ENCODE measurements around the gene DPM2. TPM values are rescaled to one million over a fixed set of nuclear protein-coding genes. Genes with fewer than 3 reads are reported as not detected.

Gene DPM2
- total RNA-seq, 1 donor from 2014 or later: 36.8 TPM

DNA sequence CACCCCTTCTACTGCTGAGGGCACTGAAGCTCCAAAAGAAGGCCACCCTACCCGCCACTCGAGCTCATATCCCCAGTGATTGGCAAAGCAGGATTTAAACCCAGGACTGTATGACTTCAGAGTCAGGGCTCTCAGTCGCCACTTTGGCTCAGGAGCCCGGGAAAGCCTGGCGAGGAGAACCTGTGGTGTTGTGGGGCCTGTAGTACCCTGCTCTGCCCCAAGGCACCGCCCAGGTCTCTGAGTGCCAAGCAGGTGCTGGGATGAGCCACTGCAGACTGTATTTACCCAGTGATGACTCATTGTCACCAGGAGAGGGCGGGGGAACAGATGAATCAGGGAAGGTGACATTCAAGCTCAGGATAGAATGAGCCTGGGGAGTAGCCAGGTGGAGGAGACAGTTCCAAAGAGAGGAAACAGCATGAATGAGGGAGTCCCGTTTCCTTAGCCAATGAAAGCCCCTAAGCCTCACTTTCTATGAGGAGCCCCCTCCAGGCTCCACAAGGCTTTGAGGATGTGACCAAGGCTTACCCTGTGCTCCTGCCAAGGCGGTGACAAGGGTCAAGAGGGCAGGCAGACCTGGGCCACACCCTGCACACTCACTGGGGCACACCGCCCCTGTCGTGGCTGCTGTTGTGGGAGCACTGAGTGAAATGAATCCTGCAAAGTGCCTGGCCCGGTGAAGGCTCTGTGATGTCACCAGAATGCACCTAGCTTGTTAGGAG, 17.8 kb upstream of the DPM2 start:
- DNase-seq (ENCODE audit: low spot score in 2 of 2, unreplicated experiment in 2 of 2): no peak
- H3K4me3 Mint-ChIP-seq: no peak overlapping the region
- H3K9me3 Mint-ChIP-seq: peaks cover 7% of the 10 kb centered on the region
- TF ChIP-seq CTCF (IDR thresholded peaks at IDR 0.05; ENCODE audit: unreplicated experiment): no peak
- H3K27me3 Mint-ChIP-seq (ENCODE audit: low read depth): no peaks in the 10 kb centered on the region
- H3K4me1 Mint-ChIP-seq: peaks cover 20% of the 10 kb centered on the region
- H3K36me3 Mint-ChIP-seq: peaks cover 8% of the 10 kb centered on the region
- H3K27ac Mint-ChIP-seq: peak overlapping the region; percentile 75

- TF ChIP-seq CTCF (IDR thresholded peaks at IDR 0.05; ENCODE audit: unreplicated experiment): no peak
- DNase-seq (ENCODE audit: low spot score in 2 of 2, unreplicated experiment in 2 of 2): no peak
- H3K4me1 Mint-ChIP-seq: peaks cover 18% of the 10 kb centered on the region
- no peaks in the 10 kb centered on the region for H3K27me3 Mint-ChIP-seq (ENCODE audit: low read depth)
- peaks cover 7% of the 10 kb centered on the region for H3K9me3 Mint-ChIP-seq
- peaks cover 8% of the 10 kb centered on the region for H3K36me3 Mint-ChIP-seq
- no peak overlapping the region for H3K27ac Mint-ChIP-seq
- no peak overlapping the region for H3K4me3 Mint-ChIP-seq
Measured at GRCh38 chr9:127954831-127955293, 17.2 kb upstream of the DPM2 start.

DNA sequence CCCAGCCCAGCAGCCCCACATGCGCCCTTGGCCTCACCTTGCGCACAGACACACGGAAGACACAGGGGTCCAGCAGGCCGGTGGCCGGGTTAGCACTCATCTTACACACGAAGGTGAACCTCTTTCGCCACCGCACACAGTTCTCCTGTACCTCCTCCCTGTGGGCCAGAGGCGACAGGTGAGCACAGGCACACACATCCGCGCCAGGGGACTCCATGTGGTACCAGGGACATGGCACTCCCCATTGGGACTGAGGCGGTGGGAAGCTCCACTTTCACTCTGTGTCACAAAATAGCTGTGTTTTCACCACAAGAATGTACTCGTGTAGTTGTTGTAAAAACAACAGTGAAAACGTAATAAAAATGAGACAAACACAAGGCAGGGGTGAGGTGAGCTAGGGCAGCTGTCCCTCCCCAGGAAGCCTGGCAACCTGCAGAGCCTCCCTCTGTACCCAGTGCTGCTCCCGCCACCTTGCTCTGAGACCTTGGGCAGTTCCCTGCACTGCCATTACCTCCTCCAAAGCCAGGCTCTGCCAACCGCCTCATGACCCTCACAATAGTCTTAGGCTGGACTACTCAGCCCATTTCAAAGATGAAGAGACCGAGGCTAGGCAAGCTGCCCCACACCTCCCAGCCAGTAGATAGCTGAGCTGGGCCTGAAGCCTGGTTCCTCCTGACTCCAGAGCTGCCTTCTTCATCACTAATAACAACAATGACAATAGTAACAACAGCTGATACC, 16.3 kb upstream of the DPM2 start:
- no peak overlapping the region for H3K4me3 Mint-ChIP-seq
- peaks cover 14% of the 10 kb centered on the region for H3K4me1 Mint-ChIP-seq
- no peaks in the 10 kb centered on the region for H3K27me3 Mint-ChIP-seq (ENCODE audit: low read depth)
- H3K36me3 Mint-ChIP-seq: peaks cover 8% of the 10 kb centered on the region
- no peak for DNase-seq (ENCODE audit: low spot score in 2 of 2, unreplicated experiment in 2 of 2)
- TF ChIP-seq CTCF (IDR thresholded peaks at IDR 0.05; ENCODE audit: unreplicated experiment): no peak
- peaks cover 7% of the 10 kb centered on the region for H3K9me3 Mint-ChIP-seq
- no peak overlapping the region for H3K27ac Mint-ChIP-seq

GRCh38 chr9:127953154-127953553, 15.5 kb upstream of the DPM2 start:
- no peak overlapping the region for H3K27ac Mint-ChIP-seq
- H3K9me3 Mint-ChIP-seq: peaks cover 4% of the 10 kb centered on the region
- no peak for TF ChIP-seq CTCF (IDR thresholded peaks at IDR 0.05; ENCODE audit: unreplicated experiment)

GRCh38 chr9:127950513-127951289, 13.0 kb upstream of the DPM2 start:
- H3K4me1 Mint-ChIP-seq: peaks cover 14% of the 10 kb centered on the region
- TF ChIP-seq CTCF (IDR thresholded peaks at IDR 0.05; ENCODE audit: unreplicated experiment): no peak
- no peak for DNase-seq (ENCODE audit: low spot score in 2 of 2, unreplicated experiment in 2 of 2)

More at GRCh38 chr9:127953154-127953553, 15.5 kb upstream of the DPM2 start:
- Mint-ChIP-seq H3K4me1 (peaks cover 14% of the 10 kb centered on the region), H3K36me3 (peaks cover 5% of the 10 kb centered on the region), H3K4me3 (no peak overlapping the region), H3K27me3 (ENCODE audit: low read depth) (no peaks in the 10 kb centered on the region)
- DNase-seq (ENCODE audit: low spot score in 2 of 2, unreplicated experiment in 2 of 2): no peak

More at GRCh38 chr9:127950513-127951289, 13.0 kb upstream of the DPM2 start:
- H3K27ac Mint-ChIP-seq: peak overlapping the region; percentile 43
- H3K9me3 Mint-ChIP-seq: no peaks in the 10 kb centered on the region
- no peaks in the 10 kb centered on the region for H3K27me3 Mint-ChIP-seq (ENCODE audit: low read depth)
- H3K36me3 Mint-ChIP-seq: peaks cover 6% of the 10 kb centered on the region
- no peak overlapping the region for H3K4me3 Mint-ChIP-seq
